Measurements from ENCODE around the gene PLSCR2.
"Not testable (repeated sequence)": the region's sequence is repeated elsewhere in the genome, so short reads cannot be mapped to it uniquely, and the experiment has no call there.

The PLSCR2 gene

GRCh38 chr3:146476094-146476740 lies 6.9 kb upstream of the PLSCR2 start:
- DNase-seq = no peak

- not testable (repeated sequence) for DNase-seq
Observed at GRCh38 chr3:146474976-146475375, 5.6 kb upstream of the PLSCR2 start.

- no peak for DNase-seq
Observed at GRCh38 chr3:146473726-146474125, 4.4 kb upstream of the PLSCR2 start.

GRCh38 chr3:146472611-146473010 lies 3.2 kb upstream of the PLSCR2 start:
- DNase-seq = no peak

- DNase-seq = no peak
Observed at GRCh38 chr3:146471012-146471411, 1.7 kb upstream of the PLSCR2 start.

GRCh38 chr3:146470425-146470990 lies 1.1 kb upstream of the PLSCR2 start:
- DNase-seq = no peak

GRCh38 chr3:146468671-146469149 lies 651 bp downstream of the PLSCR2 start:
- no peak for DNase-seq

GRCh38 chr3:146468234-146468633 lies 1.1 kb downstream of the PLSCR2 start:
- DNase-seq = no peak

- DNase-seq = no peak
Observed at GRCh38 chr3:146466604-146467003, 2.8 kb downstream of the PLSCR2 start.

- DNase-seq = no peak
Observed at GRCh38 chr3:146465693-146466465, 3.5 kb downstream of the PLSCR2 start.

GRCh38 chr3:146464783-146465182 lies 4.6 kb downstream of the PLSCR2 start:
- DNase-seq = no peak

GRCh38 chr3:146464005-146464595 lies 5.3 kb downstream of the PLSCR2 start:
- no peak for DNase-seq

- no peak for DNase-seq
Observed at GRCh38 chr3:146454796-146455195, 14.6 kb downstream of the PLSCR2 start.

GRCh38 chr3:146449613-146450012 lies 19.7 kb downstream of the PLSCR2 start:
- no peak for DNase-seq

- DNase-seq = no peak
Observed at GRCh38 chr3:146449076-146449475, 20.3 kb downstream of the PLSCR2 start.

GRCh38 chr3:146446026-146446425 lies 23.3 kb downstream of the PLSCR2 start:
- no peak for DNase-seq

GRCh38 chr3:146440310-146440709 lies 29.1 kb downstream of the PLSCR2 start:
- not testable (repeated sequence) for DNase-seq

- no peak for DNase-seq
Observed at GRCh38 chr3:146432066-146432465, 37.3 kb downstream of the PLSCR2 start.

- DNase-seq = no peak
Observed at GRCh38 chr3:146431240-146431639, 38.1 kb downstream of the PLSCR2 start.

- no peak for DNase-seq
Observed at GRCh38 chr3:146425341-146425740, 44.0 kb downstream of the PLSCR2 start.

- no peak for DNase-seq
Observed at GRCh38 chr3:146421819-146422759, 47.3 kb downstream of the PLSCR2 start.

- DNase-seq = no peak
Observed at GRCh38 chr3:146416366-146416765, 53.0 kb downstream of the PLSCR2 start.

All from activated naive CD4-positive, alpha-beta T cell treated with Interleukin-2 at 50 U/mL for 16 hours (primary cell).